GM19099 (cell line): ENCODE data around the gene TMEM229A.

Experiments used
- POLR2A ChIP-seq: IDR thresholded peaks from 3 replicates; pipeline ENCODE4 v1.6.1; 2011; ENCODE audit warnings: low read depth; ENCODE audit not compliant: insufficient read length; ENCODE audit errors: extremely low read depth

Gene TMEM229A

DNA sequence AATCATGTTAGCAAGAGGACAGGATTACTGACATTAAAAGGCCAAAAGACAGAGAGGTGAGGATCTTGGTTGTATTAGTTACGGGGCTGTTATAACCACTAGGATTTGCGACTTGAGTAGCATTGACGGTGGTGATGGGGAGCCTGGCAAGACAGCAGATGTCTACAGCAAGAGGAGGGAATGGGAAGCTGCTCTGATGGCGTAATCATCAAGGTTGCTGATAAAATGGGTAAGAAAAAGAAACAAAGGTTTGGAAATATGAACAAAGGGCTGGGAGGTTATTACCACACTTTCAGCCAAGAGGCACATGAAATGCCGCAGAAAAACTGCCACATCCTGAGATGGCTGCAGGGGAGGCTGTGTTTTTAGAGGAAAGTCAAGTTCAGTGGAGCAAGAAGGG lies 33.9 kb downstream of the TMEM229A start:
- no peak for TF ChIP-seq POLR2A

GRCh38 chr7:123996327-123996625 lies 36.6 kb downstream of the TMEM229A start:
- no peak for TF ChIP-seq POLR2A

DNA sequence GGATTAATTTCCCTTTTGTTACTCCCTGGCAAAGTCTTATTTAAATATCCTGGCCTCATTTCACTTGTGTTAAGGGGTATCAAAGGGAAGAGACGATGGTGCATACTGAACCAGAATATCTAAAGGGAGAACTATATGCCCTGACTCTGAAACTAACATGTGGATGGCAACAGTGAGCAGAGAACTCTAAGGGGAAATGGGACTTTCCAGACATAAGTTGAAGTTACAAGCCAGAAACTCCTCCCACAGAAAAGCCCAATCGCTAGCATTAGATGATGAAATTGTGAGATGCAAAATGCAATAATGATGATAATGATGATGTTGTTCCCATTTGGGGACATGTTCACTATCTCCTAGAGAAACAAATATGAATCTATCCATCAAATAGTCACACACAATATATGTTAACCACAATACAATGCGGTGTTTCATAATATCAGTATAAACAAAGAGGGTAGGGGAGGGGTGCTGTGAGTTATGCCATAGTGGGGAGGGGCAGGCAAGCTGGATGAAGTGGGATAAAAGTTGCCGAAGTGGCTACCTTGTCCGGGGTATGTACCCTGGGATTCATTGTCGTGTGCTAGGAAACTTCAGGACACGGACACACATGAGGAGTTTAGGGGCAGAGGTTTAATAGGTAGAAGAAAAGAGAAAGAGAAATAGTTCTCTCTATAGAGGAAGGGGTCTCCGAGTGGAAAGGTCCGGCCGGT lies 37.1 kb downstream of the TMEM229A start:
- no peak for TF ChIP-seq POLR2A

DNA sequence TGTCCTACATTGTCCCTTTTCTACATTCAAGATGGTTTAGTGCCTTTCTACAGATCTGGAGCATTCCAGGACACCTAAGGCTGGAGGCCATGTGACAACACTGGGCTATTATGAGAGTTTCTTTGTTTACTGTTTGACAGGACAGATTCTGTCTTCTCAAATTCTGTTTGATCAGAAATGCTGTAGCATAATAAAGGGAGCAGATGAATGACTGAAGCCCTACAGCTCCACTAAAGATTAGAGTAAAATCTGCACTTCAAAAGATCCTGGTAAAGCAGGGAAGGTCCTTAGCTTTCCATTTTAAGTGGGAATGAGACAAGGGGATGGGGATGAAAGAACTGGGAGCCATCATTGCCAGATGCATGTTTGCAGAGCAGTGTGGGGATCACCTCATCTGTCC lies 38.4 kb downstream of the TMEM229A start:
- TF ChIP-seq POLR2A: no peak

- no peak for TF ChIP-seq POLR2A
These were observed 38.9 kb downstream of the TMEM229A start for GRCh38 chr7:123993996-123994395.

GRCh38 chr7:123992913-123993518 lies 39.9 kb downstream of the TMEM229A start:
- no peak for TF ChIP-seq POLR2A

- no peak for TF ChIP-seq POLR2A
These were observed 45.4 kb downstream of the TMEM229A start for GRCh38 chr7:123987445-123987844.
